ENCODE data around the gene RAPSN. TPM values are rescaled to one million over a fixed set of nuclear protein-coding genes. Genes with fewer than 3 reads are reported as not detected.

Gene RAPSN
- total RNA-seq, 4 donors from 2014 or later = 0.38 TPM; not detected in 3

DNA sequence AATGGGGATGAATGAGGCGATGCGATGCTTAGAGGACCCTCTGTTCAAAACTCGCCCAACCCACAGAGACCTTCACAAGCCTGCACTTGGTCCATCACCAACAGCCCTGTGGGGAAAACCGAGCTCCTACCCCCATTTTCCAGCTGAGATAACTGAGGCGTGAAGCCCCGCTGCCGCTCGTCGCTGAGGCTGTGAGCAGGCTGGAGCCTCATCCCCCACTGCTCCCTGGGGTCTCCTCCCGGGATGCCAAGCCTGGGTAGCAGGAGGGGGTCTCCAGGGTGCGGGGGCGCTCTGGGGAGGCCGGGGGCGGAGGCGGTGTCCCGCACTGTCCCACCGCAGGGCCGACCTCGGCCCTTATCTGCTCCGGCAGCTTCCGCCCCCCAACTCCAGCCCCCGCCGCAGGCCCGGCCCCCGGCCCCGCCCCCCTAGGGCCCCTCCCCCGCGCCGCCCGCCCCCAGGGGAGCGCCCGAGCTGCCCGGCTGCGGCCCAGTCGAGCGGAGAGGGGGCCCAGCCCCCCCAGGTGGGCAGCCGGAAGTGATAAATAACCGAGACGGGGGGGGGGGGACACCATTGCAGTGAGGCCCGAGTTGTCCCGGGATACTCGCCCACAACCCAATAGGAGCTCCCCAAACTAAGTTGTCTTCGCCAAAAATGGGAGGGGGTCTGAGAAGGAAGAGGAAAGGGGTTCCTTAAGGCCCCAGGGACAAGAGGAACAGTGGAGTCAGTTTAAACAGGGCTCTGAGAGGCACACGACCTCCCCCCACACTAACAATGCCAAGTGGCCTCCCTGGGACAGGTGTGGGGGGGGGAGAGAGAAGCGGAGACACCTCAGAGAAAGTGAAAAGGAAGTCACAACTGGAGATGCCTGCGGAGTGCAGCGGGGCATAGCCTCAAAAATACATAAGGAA, 48.8 kb downstream of the RAPSN start:
- DNase-seq = no peak

DNA sequence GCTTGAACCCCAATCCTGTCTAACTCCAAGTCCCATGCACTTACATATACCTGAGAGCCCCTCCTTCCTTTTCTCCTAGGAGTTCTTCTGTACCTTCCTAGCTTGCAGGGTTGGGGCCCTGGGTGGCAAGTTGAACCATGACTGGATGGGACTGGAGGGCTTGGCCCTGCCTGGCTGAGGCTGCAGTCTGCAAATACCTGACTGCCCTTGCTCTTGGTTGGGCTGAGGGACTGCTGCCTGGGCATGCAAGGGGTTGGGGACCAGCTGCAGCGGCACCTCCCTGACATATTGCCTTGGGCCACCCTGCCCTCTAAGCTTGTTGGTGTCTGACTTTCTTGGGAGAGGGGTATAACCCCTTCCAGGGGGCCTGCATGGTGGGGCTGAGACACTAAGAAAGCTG, 50.4 kb downstream of the RAPSN start:
- intact Hi-C loops (cut with DNase I) = no loop called here
- Histone ChIP-seq H3K27ac (no peak overlapping the region), H3K27me3 (no peaks in the 10 kb centered on the region), H3K4me3 (no peak overlapping the region), H3K9me3 (no peaks in the 10 kb centered on the region), H3K36me3 (no peaks in the 10 kb centered on the region), H3K4me1 (peaks cover 10 to 62% (median 28%) of the 10 kb centered on the region in 3 donors)
- no CpG with 5 or more reads among the region's 1 CpG for WGBS, 2 donors
- TF ChIP-seq, protein P1, sequence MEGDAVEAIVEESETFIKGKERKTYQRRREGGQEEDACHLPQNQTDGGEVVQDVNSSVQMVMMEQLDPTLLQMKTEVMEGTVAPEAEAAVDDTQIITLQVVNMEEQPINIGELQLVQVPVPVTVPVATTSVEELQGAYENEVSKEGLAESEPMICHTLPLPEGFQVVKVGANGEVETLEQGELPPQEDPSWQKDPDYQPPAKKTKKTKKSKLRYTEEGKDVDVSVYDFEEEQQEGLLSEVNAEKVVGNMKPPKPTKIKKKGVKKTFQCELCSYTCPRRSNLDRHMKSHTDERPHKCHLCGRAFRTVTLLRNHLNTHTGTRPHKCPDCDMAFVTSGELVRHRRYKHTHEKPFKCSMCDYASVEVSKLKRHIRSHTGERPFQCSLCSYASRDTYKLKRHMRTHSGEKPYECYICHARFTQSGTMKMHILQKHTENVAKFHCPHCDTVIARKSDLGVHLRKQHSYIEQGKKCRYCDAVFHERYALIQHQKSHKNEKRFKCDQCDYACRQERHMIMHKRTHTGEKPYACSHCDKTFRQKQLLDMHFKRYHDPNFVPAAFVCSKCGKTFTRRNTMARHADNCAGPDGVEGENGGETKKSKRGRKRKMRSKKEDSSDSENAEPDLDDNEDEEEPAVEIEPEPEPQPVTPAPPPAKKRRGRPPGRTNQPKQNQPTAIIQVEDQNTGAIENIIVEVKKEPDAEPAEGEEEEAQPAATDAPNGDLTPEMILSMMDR (IDR thresholded peaks at IDR 0.05) = no peak
- no peak for TF ChIP-seq POLR2A (IDR thresholded peaks at IDR 0.05)
- no peak for DNase-seq

More for the DNA sequence above, 48.8 kb downstream of the RAPSN start:
- TF ChIP-seq, protein P1 (IDR thresholded peaks at IDR 0.05) = no peak
- peak in 1 of 4 donors; percentile 49 for TF ChIP-seq POLR2A (IDR thresholded peaks at IDR 0.05)
- intact Hi-C loops (cut with DNase I) = no loop called here
- 1 to 12% methylated on average over 10 to 15 of the region's 47 CpGs for WGBS, 2 donors
- H3K4me3 ChIP-seq = peak overlapping the region; percentile 36 to 79 (median 54)
- H3K27me3 ChIP-seq = no peaks in the 10 kb centered on the region
- no peaks in the 10 kb centered on the region for H3K9me3 ChIP-seq
- H3K27ac ChIP-seq = peak overlapping the region; percentile 82 to 87 (median 84)
- H3K36me3 ChIP-seq = no peaks in the 10 kb centered on the region
- peaks cover 10 to 46% (median 18%) of the 10 kb centered on the region in 3 donors for H3K4me1 ChIP-seq

DNA sequence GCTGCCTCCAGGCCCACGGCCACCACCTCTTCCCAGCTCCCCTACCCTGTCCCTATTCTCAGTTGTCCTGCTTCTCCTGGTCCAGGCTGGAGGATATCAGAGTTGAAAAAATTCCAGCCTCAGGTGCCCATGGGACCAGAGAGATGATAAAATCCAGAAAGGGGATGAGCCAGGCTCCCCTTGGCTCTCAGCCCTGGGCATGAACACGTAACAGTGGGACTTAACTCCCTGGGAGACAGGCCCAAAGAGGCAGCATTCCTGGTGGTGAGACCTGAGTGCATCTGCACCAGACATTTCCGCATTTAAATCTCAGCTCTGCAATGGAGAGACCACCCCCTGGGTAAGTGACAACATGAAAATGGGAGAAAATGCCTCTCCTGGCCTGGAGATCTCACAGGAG, 50.9 kb downstream of the RAPSN start:
- Histone ChIP-seq H3K4me3 (no peak overlapping the region), H3K4me1 (peaks cover 10 to 67% (median 28%) of the 10 kb centered on the region in 3 donors), H3K9me3 (no peaks in the 10 kb centered on the region), H3K36me3 (no peaks in the 10 kb centered on the region), H3K27ac (no peak overlapping the region), H3K27me3 (no peaks in the 10 kb centered on the region)
- TF ChIP-seq, protein P1 (IDR thresholded peaks at IDR 0.05) = no peak
- no peak for TF ChIP-seq POLR2A (IDR thresholded peaks at IDR 0.05)
- WGBS, 2 donors = 59 to 67% methylated on average over 3 of the region's 3 CpGs
- DNase-seq = no peak
- intact Hi-C loops (cut with DNase I) = no loop called here

DNA sequence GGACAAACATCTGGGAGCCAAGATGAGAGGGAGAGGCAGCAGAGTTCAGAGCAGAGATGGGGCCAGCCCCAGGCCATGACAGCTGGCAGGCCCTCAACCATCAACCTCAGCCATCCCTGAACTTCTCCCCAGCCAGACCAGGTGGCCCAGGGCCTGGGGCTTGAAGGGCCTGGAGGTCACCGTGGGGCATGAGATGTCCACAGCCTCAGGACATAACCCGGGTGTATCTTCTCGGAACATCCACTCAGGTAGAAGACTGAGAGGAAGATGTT, 53.0 kb downstream of the RAPSN start:
- intact Hi-C loops (cut with DNase I) = no loop called here
- TF ChIP-seq, protein P1 (IDR thresholded peaks at IDR 0.05) = no peak
- TF ChIP-seq POLR2A (IDR thresholded peaks at IDR 0.05) = no peak
- no peak for DNase-seq
- peaks cover 10 to 73% (median 27%) of the 10 kb centered on the region in 3 donors for H3K4me1 ChIP-seq
- no peaks in the 10 kb centered on the region for H3K9me3 ChIP-seq
- no peaks in the 10 kb centered on the region for H3K27me3 ChIP-seq
- peak overlapping the region; percentile 79 to 94 (median 84) for H3K27ac ChIP-seq
- H3K36me3 ChIP-seq = no peaks in the 10 kb centered on the region
- H3K4me3 ChIP-seq = no peak overlapping the region
- 69 to 100% methylated on average over 1 to 3 of the region's 3 CpGs for WGBS, 2 donors

DNA sequence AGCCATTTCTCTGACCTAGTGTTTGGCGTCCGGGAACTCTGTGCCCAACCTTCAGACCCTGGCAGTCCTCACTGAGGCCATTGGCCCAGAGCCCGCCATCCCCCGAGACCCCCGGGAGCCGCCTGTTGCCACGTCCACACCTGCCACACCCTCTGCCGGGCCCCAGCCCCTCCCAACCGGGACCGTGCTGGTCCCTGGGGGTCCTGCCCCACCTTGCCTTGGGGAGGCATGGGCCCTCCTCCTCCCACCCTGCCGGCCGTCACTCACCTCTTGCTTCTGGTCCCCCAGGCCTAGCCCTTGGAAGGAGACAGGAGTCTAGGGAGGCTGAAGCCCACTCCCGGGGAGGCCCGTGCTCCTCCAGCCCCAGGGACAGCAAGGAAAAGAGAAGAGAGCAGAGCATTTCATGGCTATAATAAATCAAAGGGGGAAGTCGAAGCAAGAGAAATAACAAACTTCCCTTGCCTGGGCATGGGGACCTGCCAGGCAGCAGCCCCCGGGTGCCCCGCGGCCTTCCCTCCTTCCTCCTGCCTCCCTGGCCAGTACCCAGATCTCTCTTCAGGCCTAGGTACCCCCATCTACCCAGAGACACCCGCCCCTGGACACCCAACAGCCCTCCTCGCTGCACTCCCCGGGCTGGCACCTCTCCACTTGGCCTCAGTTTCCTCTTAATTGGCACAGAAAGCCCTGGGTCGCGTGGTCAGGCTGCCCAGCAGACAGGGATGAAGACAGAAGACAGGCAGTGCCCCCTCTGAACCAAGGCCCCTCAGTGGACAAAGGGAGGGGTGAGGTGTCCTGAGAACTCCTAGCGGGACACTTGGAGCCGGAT, 53.5 kb downstream of the RAPSN start:
- Histone ChIP-seq H3K27me3 (no peaks in the 10 kb centered on the region), H3K27ac (peak overlapping the region; percentile 79 to 94 (median 84)), H3K4me1 (peaks cover 10 to 72% (median 22%) of the 10 kb centered on the region in 3 donors), H3K36me3 (no peaks in the 10 kb centered on the region), H3K9me3 (no peaks in the 10 kb centered on the region), H3K4me3 (peak overlapping the region in 2 of 4 donors; percentile 13 to 41)
- TF ChIP-seq POLR2A (IDR thresholded peaks at IDR 0.05) = no peak
- TF ChIP-seq, protein P1 (IDR thresholded peaks at IDR 0.05) = no peak
- intact Hi-C loops (cut with DNase I) = no loop called here
- DNase-seq = no peak
- 71 to 90% methylated on average over 2 to 13 of the region's 25 CpGs for WGBS, 2 donors
